ENCODE measurements around the gene MCCC1. TPM values are rescaled to one million over a fixed set of nuclear protein-coding genes. Genes with fewer than 3 reads are reported as not detected.

Gene MCCC1
- total RNA-seq: 10 to 100 TPM; 32.2 to 44.4 (median 33.0) TPM

DNA sequence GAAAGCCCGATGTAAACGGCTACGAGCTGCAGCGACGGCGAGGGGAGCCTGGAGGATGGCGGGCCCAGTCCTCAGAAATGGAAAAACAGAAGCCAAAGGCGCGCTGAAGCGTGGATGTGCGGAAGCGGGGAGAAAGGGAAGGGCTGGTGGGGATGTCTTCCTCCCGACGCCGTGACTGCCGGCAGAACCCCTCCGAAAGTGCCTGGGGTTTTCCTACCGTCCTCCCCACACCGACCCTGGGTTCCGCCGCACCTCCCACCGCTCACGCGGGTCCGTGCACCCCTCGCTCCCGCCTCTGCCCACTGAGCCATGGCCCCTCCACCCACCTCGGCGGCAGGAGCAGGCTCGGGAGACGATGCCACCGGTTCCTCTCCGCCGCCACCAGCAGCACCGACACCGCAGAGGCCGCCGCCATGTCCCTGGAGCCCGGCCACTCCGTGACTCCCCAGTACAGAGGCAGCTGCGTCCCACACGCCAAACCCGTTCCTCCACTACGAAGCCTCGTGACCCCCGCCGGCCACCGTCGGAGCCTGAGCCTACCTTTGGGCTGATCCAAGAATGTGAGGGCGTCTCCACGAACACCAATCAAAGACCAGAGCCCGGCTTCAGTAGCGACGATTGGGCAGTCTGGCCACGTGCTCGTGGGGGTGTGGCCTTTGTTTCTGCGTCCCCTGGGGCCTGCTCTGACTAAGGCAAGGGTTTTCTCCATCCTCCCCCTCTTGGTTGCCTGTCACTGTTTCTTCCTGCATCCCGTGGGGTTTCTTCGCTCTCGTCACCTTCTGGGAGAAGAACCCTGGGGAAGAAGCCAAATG lies at the start of gene MCCC1:
Gene MCCC1 (minus strand): TSS at position 471 of the 812 bp plus-strand sequence. CDS start 56 bp downstream, at position 415.
- Histone ChIP-seq H3K27ac (peak within 1 kb of the TSS; percentile 87 to 96 (median 90)), H3K27me3 (no peaks in the 10 kb centered on the region), H3K36me3 (peaks cover 0 to 4% of the 10 kb centered on the region in 2 donors), H3K4me3 (peak within 1 kb of the TSS; percentile 76 to 93), H3K9me3 (no peaks in the 10 kb centered on the region), H3K4me1 (peaks cover 0 to 25% (median 8%) of the 10 kb centered on the region in 3 donors)
- 0% methylated on average over 4 to 17 of the region's 60 CpGs for WGBS, 2 donors (ENCODE audit: low coverage in 1 of 2)
- TF ChIP-seq POLR2AphosphoS5 (IDR thresholded peaks at IDR 0.05) (peak; percentile 98), EP300 (IDR thresholded peaks at IDR 0.05) (no peak), POLR2A (IDR thresholded peaks at IDR 0.05) (peak; percentile 69 to 77)
- TF ChIP-seq, protein P1, sequence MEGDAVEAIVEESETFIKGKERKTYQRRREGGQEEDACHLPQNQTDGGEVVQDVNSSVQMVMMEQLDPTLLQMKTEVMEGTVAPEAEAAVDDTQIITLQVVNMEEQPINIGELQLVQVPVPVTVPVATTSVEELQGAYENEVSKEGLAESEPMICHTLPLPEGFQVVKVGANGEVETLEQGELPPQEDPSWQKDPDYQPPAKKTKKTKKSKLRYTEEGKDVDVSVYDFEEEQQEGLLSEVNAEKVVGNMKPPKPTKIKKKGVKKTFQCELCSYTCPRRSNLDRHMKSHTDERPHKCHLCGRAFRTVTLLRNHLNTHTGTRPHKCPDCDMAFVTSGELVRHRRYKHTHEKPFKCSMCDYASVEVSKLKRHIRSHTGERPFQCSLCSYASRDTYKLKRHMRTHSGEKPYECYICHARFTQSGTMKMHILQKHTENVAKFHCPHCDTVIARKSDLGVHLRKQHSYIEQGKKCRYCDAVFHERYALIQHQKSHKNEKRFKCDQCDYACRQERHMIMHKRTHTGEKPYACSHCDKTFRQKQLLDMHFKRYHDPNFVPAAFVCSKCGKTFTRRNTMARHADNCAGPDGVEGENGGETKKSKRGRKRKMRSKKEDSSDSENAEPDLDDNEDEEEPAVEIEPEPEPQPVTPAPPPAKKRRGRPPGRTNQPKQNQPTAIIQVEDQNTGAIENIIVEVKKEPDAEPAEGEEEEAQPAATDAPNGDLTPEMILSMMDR (IDR thresholded peaks at IDR 0.05): peak in 1 of 4 experiments; percentile 11
- peak; percentile 100 for ATAC-seq

DNA sequence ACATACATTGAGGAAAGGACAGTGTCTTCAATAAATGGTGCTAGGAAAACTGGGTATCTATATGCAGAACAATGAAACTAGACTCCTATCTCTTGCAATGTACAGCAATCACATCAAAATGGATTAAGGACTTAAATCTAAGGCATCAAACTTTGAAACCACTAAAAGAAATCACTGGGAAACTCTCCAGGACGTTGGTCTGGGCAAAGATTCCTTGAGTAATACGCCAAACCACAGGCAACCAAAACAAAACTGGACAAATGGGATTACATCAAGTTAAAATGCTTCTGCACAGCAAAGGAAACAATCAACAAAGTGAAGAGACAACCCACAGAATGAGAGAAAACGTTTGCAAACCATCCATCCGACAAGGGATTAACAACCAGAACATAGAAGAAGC lies 48.8 kb upstream of the MCCC1 start:
- Histone ChIP-seq H3K4me1 (no peaks in the 10 kb centered on the region), H3K9me3 (no peaks in the 10 kb centered on the region), H3K27ac (no peak overlapping the region), H3K4me3 (no peak overlapping the region), H3K27me3 (peaks cover 25% of the 10 kb centered on the region), H3K36me3 (no peaks in the 10 kb centered on the region)
- TF ChIP-seq EP300 (IDR thresholded peaks at IDR 0.05) (no peak), POLR2A (IDR thresholded peaks at IDR 0.05) (no peak), POLR2AphosphoS5 (IDR thresholded peaks at IDR 0.05) (no peak)
- TF ChIP-seq, protein P1 (IDR thresholded peaks at IDR 0.05): no peak
- 56 to 59% methylated on average over 4 of the region's 4 CpGs for WGBS, 2 donors (ENCODE audit: low coverage in 1 of 2)
- no peak for ATAC-seq

DNA sequence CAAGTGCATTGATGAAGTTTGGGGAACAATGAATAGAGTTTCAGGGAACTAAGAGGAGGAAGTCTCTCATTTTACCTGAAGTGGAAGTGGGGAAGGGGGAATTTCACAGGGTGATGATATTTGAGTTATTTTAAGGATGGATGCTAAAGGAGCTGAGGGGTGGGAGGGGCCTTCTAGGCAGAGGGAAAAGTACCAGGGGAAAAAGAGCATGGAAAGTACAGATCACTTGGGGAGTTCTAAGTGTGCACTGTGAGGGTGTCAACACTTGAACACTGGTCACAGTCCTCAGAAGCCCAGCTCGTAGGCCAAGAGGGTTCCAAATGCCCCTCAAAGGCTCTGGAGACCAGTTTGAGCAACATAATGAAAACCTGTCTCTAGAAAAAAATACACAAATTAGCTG lies 45.1 kb upstream of the MCCC1 start:
- H3K36me3 ChIP-seq: no peaks in the 10 kb centered on the region
- H3K27ac ChIP-seq: no peak overlapping the region
- no peak for ATAC-seq
- no peaks in the 10 kb centered on the region for H3K4me1 ChIP-seq
- 86% methylated on average over 1 of the region's 1 CpG for WGBS, 2 donors (ENCODE audit: low coverage in 1 of 2)
- no peak overlapping the region for H3K4me3 ChIP-seq
- no peaks in the 10 kb centered on the region for H3K9me3 ChIP-seq
- TF ChIP-seq, protein P1 (IDR thresholded peaks at IDR 0.05): no peak
- TF ChIP-seq POLR2A (IDR thresholded peaks at IDR 0.05) (no peak), POLR2AphosphoS5 (IDR thresholded peaks at IDR 0.05) (no peak), EP300 (IDR thresholded peaks at IDR 0.05) (no peak)
- H3K27me3 ChIP-seq: peaks cover 36% of the 10 kb centered on the region

DNA sequence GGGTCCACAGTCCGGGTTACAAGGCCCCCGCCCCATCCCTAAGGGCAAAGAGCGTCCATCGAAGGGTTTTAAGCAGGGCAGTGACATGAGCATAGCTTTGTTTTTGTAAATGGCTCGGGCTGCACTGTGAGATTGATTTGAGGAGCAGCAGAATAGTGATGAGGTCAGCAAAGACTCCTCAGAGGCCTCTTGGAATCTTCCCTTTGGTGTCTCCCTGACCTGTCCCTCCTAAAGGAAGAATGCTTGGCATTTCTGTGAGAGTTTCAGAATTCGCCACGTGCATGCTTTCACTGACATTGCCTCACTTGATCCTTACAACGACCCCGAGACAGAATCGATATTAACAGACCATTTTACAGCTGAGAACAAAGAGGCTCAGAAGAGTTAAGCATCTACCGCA lies 42.9 kb upstream of the MCCC1 start:
- Histone ChIP-seq H3K36me3 (no peaks in the 10 kb centered on the region), H3K4me1 (no peaks in the 10 kb centered on the region), H3K27ac (no peak overlapping the region), H3K4me3 (no peak overlapping the region), H3K27me3 (peaks cover 47% of the 10 kb centered on the region), H3K9me3 (no peaks in the 10 kb centered on the region)
- 22 to 53% methylated on average over 6 to 11 of the region's 11 CpGs for WGBS, 2 donors (ENCODE audit: low coverage in 1 of 2)
- no peak for ATAC-seq
- TF ChIP-seq EP300 (IDR thresholded peaks at IDR 0.05) (no peak), POLR2A (IDR thresholded peaks at IDR 0.05) (no peak), POLR2AphosphoS5 (IDR thresholded peaks at IDR 0.05) (no peak)
- TF ChIP-seq, protein P1 (IDR thresholded peaks at IDR 0.05): no peak

DNA sequence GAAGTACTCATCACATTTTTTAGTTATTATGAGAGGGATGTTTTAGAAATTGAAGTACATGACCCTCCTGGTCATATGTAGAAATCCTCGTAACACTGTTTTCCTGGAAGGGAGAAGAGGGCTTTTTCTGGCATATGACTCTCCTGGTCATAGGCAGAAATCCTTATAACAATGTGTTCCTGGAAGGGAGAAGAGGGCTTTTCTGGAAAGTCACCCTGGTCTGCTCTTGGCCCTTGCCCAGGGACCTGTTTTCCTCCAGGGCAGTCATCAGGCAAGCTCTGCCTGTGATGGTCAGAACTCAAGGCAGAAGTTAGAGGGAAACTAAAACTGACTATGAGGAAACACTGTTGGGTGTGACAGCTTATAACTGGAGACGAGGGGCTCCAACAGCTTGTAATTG lies 35.5 kb upstream of the MCCC1 start:
- Histone ChIP-seq H3K4me3 (no peak overlapping the region), H3K4me1 (no peaks in the 10 kb centered on the region), H3K27ac (no peak overlapping the region), H3K9me3 (peaks cover 0 to 7% (median 0%) of the 10 kb centered on the region in 3 donors), H3K27me3 (peaks cover 61% of the 10 kb centered on the region), H3K36me3 (no peaks in the 10 kb centered on the region)
- ATAC-seq: no peak
- 51 to 71% methylated on average over 1 to 2 of the region's 2 CpGs for WGBS, 2 donors (ENCODE audit: low coverage in 1 of 2)
- TF ChIP-seq POLR2A (IDR thresholded peaks at IDR 0.05): no peak
- TF ChIP-seq POLR2AphosphoS5 (IDR thresholded peaks at IDR 0.05): no peak
- TF ChIP-seq, protein P1 (IDR thresholded peaks at IDR 0.05): no peak
- TF ChIP-seq EP300 (IDR thresholded peaks at IDR 0.05): no peak

Measured in gastroesophageal sphincter (tissue), 4 donors.